K562 (cell line): ENCODE measurements around the gene MYO1A. TPM values are rescaled to one million over a fixed set of nuclear protein-coding genes. Genes with fewer than 3 reads are reported as not detected.
A peak's percentile ranks its signal among the peaks of the same experiment; 100 is the strongest.

Source experiments
- ATAC-seq: fragments of 200-7000 bp; cut with Tn5 transposase; 3 replicates; pipeline ENCODE4 v1.9.1; 2020; ENCODE audit warnings: moderate library complexity
- BruUV-seq: library from RNA; stranded (reverse); fragments of 400-500 nt; replicated peaks from 2 replicates; lab custom pipeline; 2021; lab: Mats Ljungman, UMichigan
- CTCF ChIA-PET: fragments of 300-600 bp; formaldehyde crosslinking; extraction: SDS; loops from one replicate; lab custom pipeline; 2021; ENCODE audit warnings: low intra/inter-chr PET ratio; lab: Yijun Ruan, JAX
- POLR2A ChIA-PET: fragments of 300-600, 350-650 bp; sonication (Branson Sonifier 250); formaldehyde crosslinking; extraction: SDS; loops from one replicate; lab custom pipeline; 2021; ENCODE audit warnings: antibody characterized with exemption, inconsistent platforms; lab: Yijun Ruan, JAX
- DNase-seq, 4 experiments: peaks; one replicate each; pipeline versions ENCODE4 v3.0.0 to v3.0.0-alpha.2; 2011 to 2018; ENCODE audit warnings: low spot score in 3 of 4, mixed read lengths in 3 of 4; ENCODE audit errors: extremely low read depth in 1 of 4
- FAIRE-seq: peaks from 2 replicates; lab custom pipeline; 2011; peaks lifted over from hg19 to GRCh38; lab: Jason Lieb, UNC
- H2AFZ ChIP-seq: 2 replicates; pipeline ENCODE4 v1.6.0; 2011; ENCODE audit warnings: low read depth, low read length, control low read depth, inconsistent platforms
- H3K27ac ChIP-seq: fragments of 200-600 bp; 3 replicates; pipeline ENCODE4 v1.8.0; 2011; ENCODE audit warnings: low read depth, mild to moderate bottlenecking, control low read depth, inconsistent platforms, low read length, moderate library complexity, mixed read lengths; ENCODE audit errors: extremely low read depth
- H3K27me3 ChIP-seq, 2 experiments: fragments of 300-600 bp in 1 of 2; 2 replicates in 1 of 2; 3 replicates in 1 of 2; pipeline versions ENCODE4 v1.6.0 to v1.8.0; 2011; ENCODE audit warnings: inconsistent platforms in 2 of 2, low read length in 2 of 2, mild to moderate bottlenecking in 1 of 2, mixed read lengths in 1 of 2, moderate library complexity in 1 of 2; ENCODE audit not compliant: control insufficient read depth in 2 of 2, insufficient read depth in 2 of 2
- H3K36me3 ChIP-seq: fragments of 300-600 bp; 3 replicates; pipeline ENCODE4 v1.8.0; 2011; ENCODE audit warnings: mild to moderate bottlenecking, low read length, inconsistent platforms; ENCODE audit not compliant: control insufficient read depth, insufficient read depth
- H3K4me1 ChIP-seq, 2 experiments: fragments of 200-600 bp in 1 of 2; replicated peaks in 1 of 2; 2 replicates in 1 of 2; 3 replicates in 1 of 2; pipeline versions ENCODE4 v1.5.1 to v1.8.0; 2011; ENCODE audit warnings: inconsistent platforms in 2 of 2, low read length in 2 of 2, mild to moderate bottlenecking in 1 of 2, mixed read lengths in 1 of 2, moderate library complexity in 1 of 2; ENCODE audit not compliant: control insufficient read depth in 2 of 2, insufficient read depth in 2 of 2
- H3K4me2 ChIP-seq: 2 replicates; pipeline ENCODE4 v1.6.1; 2011; ENCODE audit warnings: low read length, control low read depth, inconsistent platforms, mixed read lengths; ENCODE audit not compliant: insufficient read depth
- H3K4me3 ChIP-seq: fragments of 200-600 bp; sonication (generic), shearing (Covaris generic); 2 replicates; pipeline ENCODE4 v1.5.1; 2016; ENCODE audit warnings: control low read depth, inconsistent platforms
- H3K79me2 ChIP-seq: fragments of 200-600 bp; 3 replicates; pipeline ENCODE4 v1.8.0; 2011; ENCODE audit warnings: low read length, inconsistent platforms; ENCODE audit not compliant: control insufficient read depth, insufficient read depth
- H3K9ac ChIP-seq, 2 experiments: 2 replicates each; pipeline versions ENCODE4 v1.6.0 to v1.6.1; 2011; ENCODE audit warnings: low read depth in 2 of 2, low read length in 2 of 2, control low read depth in 1 of 2, inconsistent platforms in 1 of 2, mild to moderate bottlenecking in 1 of 2, mixed read lengths in 1 of 2; ENCODE audit not compliant: insufficient read depth in 1 of 2
- H3K9me1 ChIP-seq: one replicate; pipeline ENCODE4 v1.6.0; 2011; ENCODE audit warnings: inconsistent platforms, mild to moderate bottlenecking, low read length, moderate library complexity; ENCODE audit not compliant: control insufficient read depth, insufficient read depth
- H3K9me3 ChIP-seq: replicated peaks from 2 replicates; pipeline ENCODE4 v1.5.1; 2011; ENCODE audit warnings: low read depth, low read length, inconsistent platforms; ENCODE audit not compliant: control insufficient read depth, insufficient read depth
- H4K20me1 ChIP-seq: replicated peaks from 2 replicates; pipeline ENCODE4 v1.6.1; 2011; ENCODE audit warnings: low read length, inconsistent platforms, mixed read lengths; ENCODE audit not compliant: control insufficient read depth, insufficient read depth
- C11orf30 ChIP-seq: fragments of 450-650 bp; IDR thresholded peaks from 2 replicates; pipeline ENCODE4 v1.6.1; 2016; ENCODE audit warnings: low read depth, mild to moderate bottlenecking
- RBM14 ChIP-seq: fragments of 200-400 bp; formaldehyde crosslinking; IDR thresholded peaks from 2 replicates; pipeline ENCODE4 v1.6.1; 2018; ENCODE audit warnings: low read depth, mild to moderate bottlenecking, low read length, moderate library complexity, borderline replicate concordance; ENCODE audit not compliant: insufficient read depth
- RFX1 ChIP-seq: fragments of 450-650 bp; IDR thresholded peaks from 2 replicates; pipeline ENCODE4 v1.6.1; 2016; ENCODE audit warnings: mild to moderate bottlenecking, moderate library complexity
- SMARCA4 ChIP-seq: fragments of 450-650 bp; IDR thresholded peaks from 2 replicates; pipeline ENCODE4 v1.6.1; 2016
- THAP7 ChIP-seq: fragments of 250-450 bp; sonication (Bioruptor Pico); IDR thresholded peaks from 2 replicates; pipeline ENCODE4 v1.5.0; 2021
- ZNF436 ChIP-seq: fragments of 250-450, 450-650 bp; sonication (Bioruptor Pico); formaldehyde crosslinking; IDR thresholded peaks from 2 replicates; pipeline ENCODE4 v1.7.0; 2020; ENCODE audit warnings: mild to moderate bottlenecking
- WGBS: fragments of 100-300 bp; shearing (Covaris generic); methylation state at CpG from one replicate; pipeline ENCODE4 v1.1.6; 2016; ENCODE audit warnings: low coverage, mixed read lengths; ENCODE audit not compliant: insufficient coverage; ENCODE audit errors: missing lambda C conversion rate; 5-methylcytosine and 5-hydroxymethylcytosine counted together
- in situ Hi-C: fragments of 300-500 bp; cut with MboI; formaldehyde crosslinking; loops from 4 replicates; pipeline ENCODE4 v1.15.0; 2018; ENCODE audit warnings: inconsistent platforms, mixed read lengths
- intact Hi-C: fragments of 100-400 bp; cut with micrococcal nuclease; formaldehyde crosslinking; loops from 2 replicates; pipeline ENCODE4 v1.14.2; 2022
- polyA plus RNA-seq, 8 experiments: library from polyadenylated mRNA; depleted of rRNA in 4 of 8; stranded (reverse) in 5 of 8; unstranded in 3 of 8; fragments of >200 nt; fragmentation: Nextera tagmentation in 2 of 8; fragmentation: Illumina TruSeq in 1 of 8; extraction: Ambion mirVana in 2 of 8; extraction: Trizol in 1 of 8; gene quantifications; 2 replicates each; pipeline versions ENCODE4 v1.2.1 to v1.2.3, GENCODE V29; 2011 to 2014; ENCODE audit warnings: inconsistent platforms in 1 of 8, missing spikeins in 1 of 8
- total RNA-seq, 7 experiments: library from RNA; depleted of rRNA in 6 of 7; stranded (reverse); fragments of >200 nt in 6 of 7; fragmentation: Illumina TruSeq in 2 of 7; extraction: Trizol in 2 of 7; gene quantifications; 2 replicates each; pipeline versions ENCODE4 v1.2.1 to v1.2.3, GENCODE V29; 2011 to 2021; ENCODE audit warnings: low replicate concordance in 1 of 7
- TF ChIP-seq, protein P1 (sequence below): fragments of 250-450 bp; sonication (Bioruptor Pico); IDR thresholded peaks from 2 replicates; pipeline ENCODE4 v1.4.0; 2020
- TF ChIP-seq, protein P2 (sequence below): sonication (generic); formaldehyde crosslinking; IDR thresholded peaks from 2 replicates; pipeline ENCODE4 v1.8.0; 2022; ENCODE audit warnings: missing genetic modification reagents, mild to moderate bottlenecking, moderate library complexity, borderline replicate concordance

MYO1A gene
- total and polyA plus RNA-seq, 9 of the 15 experiments (the other 6 are each of a cell fraction or from before 2014, with no cell fraction given): 0.03 to 0.29 (median 0.14) TPM; not detected in 2

- FAIRE-seq (no peak), ATAC-seq (no peak), DNase-seq (no peak)
- WGBS: 0% methylated on average over 2 of the region's 2 CpGs
- H3K27me3 ChIP-seq: peaks cover 13 to 15% of the 10 kb centered on the region in 2 experiments; a peak in 4 of 5 replicates
- H3K9me3 ChIP-seq: no peaks in the 10 kb centered on the region
- H4K20me1 ChIP-seq: peaks cover 5% of the 10 kb centered on the region; the same call in 1 of the 2 replicates
- no peak overlapping the region for H3K4me3 ChIP-seq
- H3K36me3 ChIP-seq: no peaks in the 10 kb centered on the region
- no peak for TF ChIP-seq SMARCA4
- peak; percentile 71 for TF ChIP-seq RFX1
- H3K27ac ChIP-seq: no peak overlapping the region
- H3K79me2 ChIP-seq: no peaks in the 10 kb centered on the region
- H3K4me2 ChIP-seq: no peak overlapping the region
- in situ Hi-C loops: no loop called here
- ChIA-PET POLR2A (interaction anchor here (0.6 kb wide), 1 partner anchor 69 kb away, joined by 4 read pairs; no protein-coding TSS in a partner anchor), CTCF (no interaction called here)
- intact Hi-C loops: no loop called here
- H3K4me1 ChIP-seq: peaks cover 15% of the 10 kb centered on the region in 2 experiments
- H3K9ac ChIP-seq: no peak overlapping the region
- no TSS peak for BruUV-seq
- peaks cover 7% of the 10 kb centered on the region for H3K9me1 ChIP-seq
- no peak overlapping the region for H2AFZ ChIP-seq
Observed at GRCh38 chr12:57042695-57043094, 7.2 kb downstream of the MYO1A start.

DNA sequence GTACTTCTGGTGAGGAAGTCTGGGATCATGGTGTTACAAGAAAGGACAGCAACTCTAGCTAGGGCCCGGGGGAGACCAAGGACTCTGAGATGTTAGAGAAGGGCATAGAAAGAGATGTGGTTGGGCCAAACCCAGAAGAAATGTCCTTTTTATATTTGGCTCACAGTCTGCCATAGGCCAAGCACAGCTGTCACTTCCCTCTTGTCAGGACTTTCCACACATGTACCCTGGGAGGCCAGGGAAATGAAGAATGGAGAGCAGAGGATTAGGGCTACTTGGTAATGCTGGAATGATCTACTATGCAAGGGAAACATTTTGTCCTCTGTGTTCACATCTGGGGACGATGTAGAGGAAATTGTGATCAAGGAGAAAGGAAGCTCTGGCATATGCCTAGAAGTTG lies 9.2 kb downstream of the MYO1A start:
- Histone ChIP-seq H2AFZ (no peak overlapping the region), H3K4me2 (no peak overlapping the region), H3K4me3 (no peak overlapping the region), H3K27ac (no peak overlapping the region), H3K9me3 (no peaks in the 10 kb centered on the region), H3K9ac (no peak overlapping the region), H3K79me2 (no peaks in the 10 kb centered on the region), H4K20me1 (peaks cover 5% of the 10 kb centered on the region; the same call in 1 of the 2 replicates), H3K9me1 (peaks cover 7% of the 10 kb centered on the region), H3K4me1 (peaks cover 15% of the 10 kb centered on the region in 2 experiments), H3K27me3 (peaks cover 13% of the 10 kb centered on the region in 2 experiments; a peak in 4 of 5 replicates), H3K36me3 (no peaks in the 10 kb centered on the region)
- intact Hi-C loops (no loop called here), in situ Hi-C loops (no loop called here)
- DNase-seq (no peak), ATAC-seq (no peak), FAIRE-seq (no peak)
- no TSS peak for BruUV-seq
- ChIA-PET POLR2A (interaction anchor here (0.6 to 1.1 kb wide), 3 partner anchors 12 to 26 kb away, joined by 3 to 4 read pairs (median 3); no protein-coding TSS in a partner anchor), CTCF (no interaction called here)
- WGBS: 24% methylated on average over 2 of the region's 2 CpGs
- TF ChIP-seq THAP7 (no peak), C11orf30 (no peak), RBM14 (no peak), ZNF436 (no peak)
- TF ChIP-seq, protein P1, sequence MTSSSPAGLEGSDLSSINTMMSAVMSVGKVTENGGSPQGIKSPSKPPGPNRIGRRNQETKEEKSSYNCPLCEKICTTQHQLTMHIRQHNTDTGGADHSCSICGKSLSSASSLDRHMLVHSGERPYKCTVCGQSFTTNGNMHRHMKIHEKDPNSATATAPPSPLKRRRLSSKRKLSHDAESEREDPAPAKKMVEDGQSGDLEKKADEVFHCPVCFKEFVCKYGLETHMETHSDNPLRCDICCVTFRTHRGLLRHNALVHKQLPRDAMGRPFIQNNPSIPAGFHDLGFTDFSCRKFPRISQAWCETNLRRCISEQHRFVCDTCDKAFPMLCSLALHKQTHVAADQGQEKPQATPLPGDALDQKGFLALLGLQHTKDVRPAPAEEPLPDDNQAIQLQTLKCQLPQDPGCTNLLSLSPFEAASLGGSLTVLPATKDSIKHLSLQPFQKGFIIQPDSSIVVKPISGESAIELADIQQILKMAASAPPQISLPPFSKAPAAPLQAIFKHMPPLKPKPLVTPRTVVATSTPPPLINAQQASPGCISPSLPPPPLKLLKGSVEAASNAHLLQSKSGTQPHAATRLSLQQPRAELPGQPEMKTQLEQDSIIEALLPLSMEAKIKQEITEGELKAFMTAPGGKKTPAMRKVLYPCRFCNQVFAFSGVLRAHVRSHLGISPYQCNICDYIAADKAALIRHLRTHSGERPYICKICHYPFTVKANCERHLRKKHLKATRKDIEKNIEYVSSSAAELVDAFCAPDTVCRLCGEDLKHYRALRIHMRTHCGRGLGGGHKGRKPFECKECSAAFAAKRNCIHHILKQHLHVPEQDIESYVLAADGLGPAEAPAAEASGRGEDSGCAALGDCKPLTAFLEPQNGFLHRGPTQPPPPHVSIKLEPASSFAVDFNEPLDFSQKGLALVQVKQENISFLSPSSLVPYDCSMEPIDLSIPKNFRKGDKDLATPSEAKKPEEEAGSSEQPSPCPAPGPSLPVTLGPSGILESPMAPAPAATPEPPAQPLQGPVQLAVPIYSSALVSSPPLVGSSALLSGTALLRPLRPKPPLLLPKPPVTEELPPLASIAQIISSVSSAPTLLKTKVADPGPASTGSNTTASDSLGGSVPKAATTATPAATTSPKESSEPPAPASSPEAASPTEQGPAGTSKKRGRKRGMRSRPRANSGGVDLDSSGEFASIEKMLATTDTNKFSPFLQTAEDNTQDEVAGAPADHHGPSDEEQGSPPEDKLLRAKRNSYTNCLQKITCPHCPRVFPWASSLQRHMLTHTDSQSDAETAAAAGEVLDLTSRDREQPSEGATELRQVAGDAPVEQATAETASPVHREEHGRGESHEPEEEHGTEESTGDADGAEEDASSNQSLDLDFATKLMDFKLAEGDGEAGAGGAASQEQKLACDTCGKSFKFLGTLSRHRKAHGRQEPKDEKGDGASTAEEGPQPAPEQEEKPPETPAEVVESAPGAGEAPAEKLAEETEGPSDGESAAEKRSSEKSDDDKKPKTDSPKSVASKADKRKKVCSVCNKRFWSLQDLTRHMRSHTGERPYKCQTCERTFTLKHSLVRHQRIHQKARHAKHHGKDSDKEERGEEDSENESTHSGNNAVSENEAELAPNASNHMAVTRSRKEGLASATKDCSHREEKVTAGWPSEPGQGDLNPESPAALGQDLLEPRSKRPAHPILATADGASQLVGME (CRISPR knock-in tag): no peak
- TF ChIP-seq, protein P2, sequence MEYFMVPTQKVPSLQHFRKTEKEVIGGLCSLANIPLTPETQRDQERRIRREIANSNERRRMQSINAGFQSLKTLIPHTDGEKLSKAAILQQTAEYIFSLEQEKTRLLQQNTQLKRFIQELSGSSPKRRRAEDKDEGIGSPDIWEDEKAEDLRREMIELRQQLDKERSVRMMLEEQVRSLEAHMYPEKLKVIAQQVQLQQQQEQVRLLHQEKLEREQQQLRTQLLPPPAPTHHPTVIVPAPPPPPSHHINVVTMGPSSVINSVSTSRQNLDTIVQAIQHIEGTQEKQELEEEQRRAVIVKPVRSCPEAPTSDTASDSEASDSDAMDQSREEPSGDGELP (CRISPR knock-in tag): no peak
